NCI-H2107 (cell line): ENCODE data around the gene TRPM5.
"Not testable (repeated sequence)": the region's sequence is repeated elsewhere in the genome, so short reads cannot be mapped to it uniquely, and the experiment has no call there.

Experiments
- DNase-seq: peaks from one replicate; lab custom pipeline; 2025; lab: John Stamatoyannopoulos, UW

The TRPM5 gene, protein sequence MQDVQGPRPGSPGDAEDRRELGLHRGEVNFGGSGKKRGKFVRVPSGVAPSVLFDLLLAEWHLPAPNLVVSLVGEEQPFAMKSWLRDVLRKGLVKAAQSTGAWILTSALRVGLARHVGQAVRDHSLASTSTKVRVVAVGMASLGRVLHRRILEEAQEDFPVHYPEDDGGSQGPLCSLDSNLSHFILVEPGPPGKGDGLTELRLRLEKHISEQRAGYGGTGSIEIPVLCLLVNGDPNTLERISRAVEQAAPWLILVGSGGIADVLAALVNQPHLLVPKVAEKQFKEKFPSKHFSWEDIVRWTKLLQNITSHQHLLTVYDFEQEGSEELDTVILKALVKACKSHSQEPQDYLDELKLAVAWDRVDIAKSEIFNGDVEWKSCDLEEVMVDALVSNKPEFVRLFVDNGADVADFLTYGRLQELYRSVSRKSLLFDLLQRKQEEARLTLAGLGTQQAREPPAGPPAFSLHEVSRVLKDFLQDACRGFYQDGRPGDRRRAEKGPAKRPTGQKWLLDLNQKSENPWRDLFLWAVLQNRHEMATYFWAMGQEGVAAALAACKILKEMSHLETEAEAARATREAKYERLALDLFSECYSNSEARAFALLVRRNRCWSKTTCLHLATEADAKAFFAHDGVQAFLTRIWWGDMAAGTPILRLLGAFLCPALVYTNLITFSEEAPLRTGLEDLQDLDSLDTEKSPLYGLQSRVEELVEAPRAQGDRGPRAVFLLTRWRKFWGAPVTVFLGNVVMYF (N-terminal part only)

DNA sequence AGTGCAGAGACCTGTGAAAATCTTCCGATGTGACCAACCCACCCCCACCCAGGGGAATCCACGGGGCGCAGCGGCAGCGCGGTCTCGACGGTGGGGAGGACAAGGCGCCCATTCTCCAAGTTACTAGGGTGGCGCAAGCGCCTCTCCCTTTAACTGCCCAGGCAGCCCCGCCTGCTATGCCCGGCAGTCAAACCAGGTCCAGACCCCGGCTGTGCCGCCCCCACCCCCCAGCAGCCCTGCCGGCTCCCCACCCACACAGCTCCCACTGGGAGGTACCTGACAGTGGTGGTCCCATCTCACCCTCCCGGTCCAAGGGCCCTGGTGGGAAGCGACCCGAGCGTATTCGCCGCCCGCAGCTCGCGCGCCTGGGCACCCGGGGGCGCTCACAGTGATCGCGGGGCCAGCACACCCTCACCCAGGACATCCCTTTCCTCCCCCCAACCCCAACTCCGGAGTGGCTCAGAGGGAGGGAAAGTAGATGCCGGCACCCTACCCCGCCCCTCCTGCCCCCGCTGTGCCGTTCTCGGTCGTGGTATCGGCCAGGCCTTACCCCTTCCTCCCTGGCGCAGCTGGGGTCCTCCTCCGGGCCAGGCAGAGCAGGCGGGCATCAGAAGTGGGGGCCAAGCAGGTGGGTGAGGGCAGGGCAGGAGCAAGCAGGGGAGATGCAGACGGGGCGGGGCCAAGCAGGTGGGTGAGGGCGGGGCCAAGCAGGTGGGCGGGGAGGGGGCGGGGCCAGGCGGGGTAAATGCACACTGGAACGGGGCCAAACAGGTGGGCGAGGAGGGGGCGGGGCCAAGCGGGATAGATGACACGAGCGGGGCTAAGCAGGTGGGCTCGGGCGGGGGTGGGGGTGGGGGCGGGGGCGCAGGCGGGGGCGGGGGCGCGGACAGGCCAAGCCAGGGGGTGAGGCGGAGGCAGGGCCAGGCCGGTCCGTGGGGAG lies at the start of gene TRPM5:
TRPM5 (minus strand) TSS at position 634 of the 940 bp plus-strand sequence. CDS start 21,478 bp downstream, outside the sequence.
- no peak for DNase-seq

DNA sequence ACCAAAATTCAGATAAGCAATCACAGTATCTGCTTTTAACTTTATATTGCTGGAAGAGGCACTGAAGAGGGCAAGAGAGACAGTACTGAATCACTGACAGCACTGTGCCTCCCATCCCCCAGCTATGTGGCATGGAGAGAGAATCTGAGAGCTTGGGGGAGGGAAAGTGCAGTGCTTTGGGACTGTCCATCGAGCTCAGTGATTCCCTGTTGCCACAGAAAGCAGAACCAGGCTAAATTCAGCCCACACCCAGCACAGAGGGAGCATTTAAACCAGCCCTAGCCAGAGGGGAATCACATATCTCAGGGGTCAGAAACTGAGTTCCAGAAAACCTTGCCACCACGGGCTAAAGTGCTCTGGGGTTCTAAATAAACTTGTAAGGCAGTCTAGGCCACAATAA lies 44.8 kb upstream of the TRPM5 start:
- DNase-seq, result no peak

DNA sequence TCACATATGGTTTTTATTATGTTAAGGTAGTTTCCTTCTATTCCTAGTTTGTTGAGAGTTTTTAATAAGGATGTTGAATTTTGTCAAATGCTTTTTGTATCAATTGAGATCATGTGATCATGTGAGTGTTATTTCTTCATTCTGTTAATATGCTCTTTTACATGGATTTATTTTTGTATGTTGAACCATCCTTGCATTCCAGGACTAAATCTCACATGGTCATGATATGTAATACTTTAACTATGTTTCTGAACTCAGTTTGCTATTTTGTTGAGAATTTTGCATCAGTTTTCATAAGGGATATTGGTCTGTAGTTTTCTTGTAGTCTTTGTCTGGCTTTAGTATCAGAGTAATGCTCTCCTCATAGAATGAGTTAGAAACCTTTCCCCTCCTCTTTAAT lies 43.7 kb upstream of the TRPM5 start:
- DNase-seq, result no peak

DNA sequence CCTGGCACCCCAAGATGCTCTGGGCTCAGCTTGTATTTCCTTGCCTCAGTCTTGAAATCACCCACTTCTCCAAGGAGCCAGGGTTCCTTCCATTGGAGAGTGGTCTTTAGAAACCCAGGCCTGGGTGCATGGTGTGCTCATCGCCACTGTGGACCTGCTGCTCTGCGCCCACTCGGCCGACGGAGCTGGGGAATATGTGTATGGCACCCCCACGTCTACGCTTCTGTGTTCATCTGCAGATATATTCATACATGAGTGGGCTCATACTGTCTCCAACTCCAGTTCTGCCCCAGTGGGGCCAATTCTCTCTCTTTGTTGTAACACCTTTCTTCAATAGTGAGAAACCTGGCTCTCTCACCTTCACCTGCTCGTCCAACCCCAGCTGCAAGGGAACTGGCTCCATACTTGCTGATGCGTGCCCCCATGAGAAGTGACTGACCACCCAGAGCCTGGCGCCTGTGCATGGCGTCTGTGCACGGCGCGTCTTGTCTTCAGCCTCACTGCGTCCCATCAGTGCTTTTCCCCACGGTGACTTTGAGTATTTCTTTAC lies 40.3 kb upstream of the TRPM5 start:
- no peak for DNase-seq

DNA sequence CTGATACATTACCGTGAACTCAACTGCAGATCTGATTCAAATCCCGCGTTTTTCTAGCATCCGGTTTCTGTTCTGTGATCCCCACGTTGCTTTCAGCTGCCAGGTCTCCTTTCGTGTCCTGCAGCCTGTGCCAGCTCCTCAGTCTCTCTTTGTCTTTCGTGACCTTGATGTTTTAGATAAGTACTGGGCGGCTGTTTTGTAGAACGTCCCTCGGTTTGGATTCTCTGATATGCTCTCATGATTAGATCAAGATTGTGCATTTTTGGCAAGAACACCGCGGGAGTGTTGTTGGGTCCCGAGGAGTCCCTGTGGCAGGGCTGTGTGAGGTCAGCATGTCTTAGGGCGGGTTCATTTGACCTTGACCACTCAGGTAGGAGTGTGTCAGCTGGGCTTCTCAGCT lies 39.1 kb upstream of the TRPM5 start:
- no peak for DNase-seq

DNA sequence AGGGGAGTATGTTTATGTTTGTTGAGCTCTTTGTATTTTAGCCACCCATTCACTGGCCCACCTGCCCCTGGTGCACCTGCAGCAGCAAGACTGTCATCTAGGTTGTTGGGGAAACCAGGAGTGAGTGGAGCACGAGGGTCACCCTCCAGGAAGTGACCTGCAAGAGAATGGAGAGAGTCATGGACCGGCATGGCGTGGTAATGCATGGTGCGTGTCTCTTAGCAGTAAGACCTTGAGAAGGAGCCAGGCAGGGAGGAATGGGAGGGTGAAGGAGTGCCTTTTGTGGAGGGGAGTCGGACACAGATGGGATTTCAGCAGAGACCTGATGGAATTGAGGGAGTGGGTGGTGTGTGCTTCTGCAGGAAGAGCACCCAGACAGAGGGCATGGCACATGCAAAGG lies 38.4 kb upstream of the TRPM5 start:
- no peak for DNase-seq

DNA sequence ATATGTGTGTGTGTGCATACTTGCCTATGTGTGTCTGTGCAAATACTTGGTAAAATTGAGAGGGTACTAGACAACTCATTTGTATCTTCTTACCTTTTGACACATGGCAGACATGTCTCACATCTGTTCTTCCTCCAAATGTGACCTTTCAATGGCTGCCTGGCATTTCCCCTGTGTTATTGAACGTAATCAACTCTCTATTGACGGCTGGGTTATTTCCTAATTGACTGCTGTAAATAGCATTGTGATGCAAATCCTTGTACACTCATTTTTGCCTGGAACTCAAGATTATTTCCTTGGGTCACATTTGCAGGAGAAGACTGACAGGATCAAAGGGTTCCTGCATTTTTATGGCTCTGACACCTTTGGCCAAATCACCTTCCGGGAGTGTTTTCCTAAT lies 37.9 kb upstream of the TRPM5 start:
- no peak for DNase-seq

DNA sequence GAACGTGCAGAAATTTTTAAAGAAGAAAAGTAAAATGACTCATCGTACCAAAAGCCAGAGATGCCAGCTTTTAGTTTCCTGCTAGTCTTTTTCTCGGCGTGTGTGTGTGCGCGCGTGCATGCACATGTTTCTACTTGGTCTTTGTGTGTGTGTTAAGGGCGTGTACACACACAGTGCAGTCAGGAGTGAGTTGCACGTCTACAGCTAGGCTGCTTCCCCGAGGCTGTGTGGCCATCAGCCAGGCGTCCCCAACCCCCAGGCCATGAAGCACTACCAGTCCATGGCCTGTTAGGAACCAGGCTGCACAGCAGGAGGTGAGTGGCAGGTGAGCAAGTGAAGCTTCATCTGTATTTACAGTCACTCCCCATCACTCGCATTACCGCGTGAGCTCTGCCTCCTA lies 36.9 kb upstream of the TRPM5 start:
- DNase-seq, result no peak

DNA sequence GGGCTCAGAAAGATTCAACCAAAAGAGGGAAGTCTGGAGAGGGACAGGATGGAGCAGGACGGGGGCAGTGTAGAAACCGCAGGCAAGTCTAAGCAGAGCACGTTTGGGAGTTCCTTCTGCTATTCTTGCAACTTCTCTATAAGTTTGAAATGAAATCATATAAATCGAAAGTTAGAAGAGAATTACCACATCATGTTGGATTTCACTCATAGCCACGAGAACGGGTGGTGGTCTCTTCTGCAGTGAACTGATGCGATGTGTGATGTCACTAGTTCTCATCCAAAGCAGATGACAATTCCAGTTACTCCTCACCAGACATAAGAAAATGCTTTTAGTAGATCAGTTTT lies 36.5 kb upstream of the TRPM5 start:
- DNase-seq, result no peak

DNA sequence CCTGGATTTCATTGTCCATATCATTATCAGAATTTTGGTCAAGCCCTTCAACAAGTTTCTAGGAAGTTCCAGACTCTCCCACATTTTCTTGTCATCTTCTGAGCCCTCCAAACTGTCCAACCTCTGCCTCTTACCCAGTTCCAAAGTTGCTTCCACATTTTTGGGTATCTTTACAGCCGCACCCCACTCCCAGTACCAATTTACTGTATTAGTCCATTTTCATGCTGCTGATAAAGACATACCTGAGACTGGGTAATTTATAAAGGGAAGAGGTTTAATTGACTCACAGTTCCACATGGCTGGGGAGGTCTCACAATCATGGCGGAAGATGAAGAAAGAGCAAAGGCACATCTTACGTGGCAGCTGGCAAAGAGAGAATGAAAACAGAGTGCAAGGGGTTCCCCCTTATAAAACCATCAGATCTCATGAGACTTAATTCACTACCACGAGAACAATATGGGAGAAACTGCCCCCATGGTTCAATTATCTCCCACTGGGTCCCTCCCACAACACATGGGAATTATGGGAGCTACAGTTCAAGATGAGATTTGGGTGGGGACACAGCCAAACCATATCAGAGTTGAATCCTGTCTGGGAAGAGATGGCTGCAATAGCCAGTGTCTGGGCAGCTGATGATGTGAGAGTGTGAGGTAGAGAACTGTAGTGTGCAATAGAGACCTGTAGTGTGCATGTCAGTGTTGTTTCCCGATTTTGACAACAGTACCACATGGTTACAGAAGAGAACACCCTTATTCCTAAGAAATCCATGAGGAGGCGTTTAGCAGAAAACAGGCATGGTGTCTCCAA lies 36.0 kb upstream of the TRPM5 start:
- not testable (repeated sequence) for DNase-seq

DNA sequence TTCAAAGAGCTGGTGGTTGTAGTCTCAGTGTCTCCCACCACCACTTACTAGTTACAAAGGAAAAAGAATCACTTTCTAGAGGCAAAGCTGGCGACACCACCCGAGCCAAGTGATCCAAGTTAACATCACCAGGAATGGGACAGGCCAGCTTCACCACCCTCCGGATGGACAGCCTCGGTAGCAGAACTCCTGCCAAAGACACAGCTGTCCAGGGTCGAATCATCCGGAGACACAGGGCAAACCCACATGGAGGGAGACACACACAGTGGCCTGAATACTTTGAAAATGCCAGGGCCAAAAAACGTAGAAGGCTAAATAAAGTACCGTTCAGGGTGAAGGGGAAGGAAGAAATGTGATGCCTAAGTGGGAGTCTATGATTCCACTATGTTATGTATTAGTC lies 33.6 kb upstream of the TRPM5 start:
- DNase-seq, result no peak

DNA sequence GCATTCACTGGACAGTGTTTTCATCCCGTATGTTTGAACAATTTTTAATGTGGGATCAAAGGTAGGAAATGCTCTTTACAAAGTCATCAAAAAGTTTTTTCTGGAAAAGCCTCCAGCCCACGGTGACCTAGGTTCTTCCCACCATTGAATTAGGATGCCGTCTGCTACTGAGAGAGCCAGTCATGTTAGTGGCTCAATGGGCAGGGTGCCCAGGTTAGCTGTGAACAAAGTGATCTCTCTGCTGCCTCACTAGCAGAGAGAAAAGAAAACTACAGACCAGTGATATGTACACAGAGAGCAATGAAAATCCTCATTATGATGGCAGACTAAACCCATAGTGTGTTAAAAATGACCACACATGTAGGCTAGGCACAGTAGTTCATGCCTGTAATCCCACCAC lies 32.9 kb upstream of the TRPM5 start:
- no peak for DNase-seq

DNA sequence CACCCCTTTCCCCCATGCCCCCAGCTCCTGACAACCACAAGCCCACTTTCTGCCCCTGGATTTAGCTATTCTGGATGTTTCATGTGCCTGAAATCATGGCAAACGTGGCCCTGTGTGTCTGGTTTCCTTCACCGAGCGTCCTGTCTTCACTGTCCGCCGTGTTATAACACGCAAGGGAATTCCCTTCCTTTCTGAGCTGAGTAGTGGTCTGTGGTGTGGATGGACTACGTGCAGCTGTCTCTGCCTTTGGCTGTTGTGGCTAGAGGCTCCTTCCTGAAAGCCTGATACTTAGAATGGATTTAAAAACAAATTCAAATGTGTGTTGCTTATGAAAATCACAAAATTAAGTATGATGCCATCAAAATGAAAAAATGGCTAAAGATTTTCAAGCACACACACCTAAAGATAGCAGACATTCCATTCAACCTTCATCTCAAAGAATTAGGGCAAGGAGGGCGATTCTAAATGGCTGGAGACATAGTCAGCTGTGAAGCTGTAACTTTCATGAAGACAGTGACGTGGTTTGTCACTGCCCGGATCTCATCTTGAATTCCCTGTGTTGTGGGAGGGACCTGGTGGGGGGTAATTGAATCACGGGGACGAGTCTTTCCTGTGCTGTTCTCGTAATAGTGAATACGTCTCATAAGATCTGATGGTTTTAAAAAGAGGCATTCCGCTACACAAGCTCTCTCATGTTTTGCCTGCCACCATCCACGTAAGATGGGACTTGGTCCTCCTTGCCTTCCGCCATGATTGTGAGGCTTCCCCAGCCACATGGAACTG lies 31.0 kb upstream of the TRPM5 start:
- no peak for DNase-seq

DNA sequence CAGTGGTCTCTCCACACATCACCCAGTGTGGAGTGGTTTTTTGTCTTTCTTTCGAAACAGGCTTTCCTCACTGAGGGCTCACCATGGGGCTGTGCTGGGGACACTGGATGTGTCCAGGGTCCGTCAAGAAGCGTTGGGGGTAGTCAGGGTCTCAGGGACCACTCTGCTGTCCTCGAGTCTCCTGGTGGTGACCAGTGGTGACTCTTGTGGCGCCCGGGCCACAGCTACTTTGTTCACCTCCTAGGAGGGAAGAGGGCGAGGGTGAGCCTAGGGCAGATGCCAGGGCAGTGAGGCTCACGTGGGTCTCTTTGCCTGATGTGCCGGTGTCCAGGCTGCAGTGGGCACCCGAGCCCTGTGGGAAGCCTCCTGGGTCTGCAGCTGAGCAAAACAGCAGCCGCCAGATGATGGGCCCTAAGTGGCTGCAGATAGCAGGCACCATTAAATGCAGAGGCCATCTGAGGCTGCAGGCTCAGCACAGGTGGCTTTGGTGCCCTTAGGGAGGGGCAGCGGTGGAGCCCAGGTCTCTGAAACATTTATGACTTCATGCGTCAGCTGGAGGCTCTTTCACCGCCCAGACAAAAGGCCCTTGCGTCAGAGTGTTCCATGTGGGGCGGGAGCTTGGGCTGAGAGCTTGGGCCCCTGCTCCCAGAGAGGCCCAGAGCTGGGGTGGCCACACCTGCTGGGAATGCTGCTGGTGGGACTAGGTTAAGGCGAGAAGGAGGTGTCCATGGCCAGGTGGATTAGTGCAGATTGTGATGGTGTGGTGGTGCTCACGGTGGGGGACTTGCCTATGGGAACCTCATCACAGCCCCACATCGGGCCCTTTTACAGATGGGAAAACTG lies 30.0 kb upstream of the TRPM5 start:
- no peak for DNase-seq

DNA sequence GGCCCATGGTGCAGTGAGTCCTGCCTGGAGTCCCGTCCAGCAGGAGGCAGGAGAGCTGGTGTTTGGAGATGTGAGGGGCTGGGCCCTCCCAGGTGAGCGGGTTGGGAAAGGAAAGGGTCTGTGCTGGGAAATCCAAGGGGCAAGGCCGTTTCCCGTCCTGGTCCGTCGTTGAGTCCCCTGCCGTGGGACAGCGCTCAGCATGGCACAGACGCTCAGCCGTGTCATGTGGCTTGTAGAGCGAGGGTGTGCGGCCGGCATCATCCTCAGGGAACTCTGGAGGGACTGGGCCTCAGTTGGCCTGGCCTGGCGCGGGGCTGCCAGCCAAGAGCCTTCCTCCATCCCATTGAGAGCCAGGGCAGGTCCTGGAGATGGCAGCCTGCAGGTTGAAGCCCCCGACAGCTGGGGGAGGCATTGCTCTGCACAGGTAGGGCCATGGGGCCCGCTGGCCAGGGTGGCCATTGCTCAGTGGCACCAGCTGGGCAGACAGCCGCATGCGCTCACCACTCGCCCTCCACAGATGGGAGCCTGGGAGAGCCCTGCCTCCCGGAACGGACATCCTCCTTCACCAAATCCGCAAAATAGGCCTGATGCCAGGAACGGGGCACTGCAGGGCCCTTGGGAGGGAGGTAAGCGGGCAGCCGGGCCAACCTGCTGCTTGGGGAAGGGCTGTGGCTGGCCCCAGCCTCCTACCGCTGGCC lies 29.2 kb upstream of the TRPM5 start:
- DNase-seq, result no peak

DNA sequence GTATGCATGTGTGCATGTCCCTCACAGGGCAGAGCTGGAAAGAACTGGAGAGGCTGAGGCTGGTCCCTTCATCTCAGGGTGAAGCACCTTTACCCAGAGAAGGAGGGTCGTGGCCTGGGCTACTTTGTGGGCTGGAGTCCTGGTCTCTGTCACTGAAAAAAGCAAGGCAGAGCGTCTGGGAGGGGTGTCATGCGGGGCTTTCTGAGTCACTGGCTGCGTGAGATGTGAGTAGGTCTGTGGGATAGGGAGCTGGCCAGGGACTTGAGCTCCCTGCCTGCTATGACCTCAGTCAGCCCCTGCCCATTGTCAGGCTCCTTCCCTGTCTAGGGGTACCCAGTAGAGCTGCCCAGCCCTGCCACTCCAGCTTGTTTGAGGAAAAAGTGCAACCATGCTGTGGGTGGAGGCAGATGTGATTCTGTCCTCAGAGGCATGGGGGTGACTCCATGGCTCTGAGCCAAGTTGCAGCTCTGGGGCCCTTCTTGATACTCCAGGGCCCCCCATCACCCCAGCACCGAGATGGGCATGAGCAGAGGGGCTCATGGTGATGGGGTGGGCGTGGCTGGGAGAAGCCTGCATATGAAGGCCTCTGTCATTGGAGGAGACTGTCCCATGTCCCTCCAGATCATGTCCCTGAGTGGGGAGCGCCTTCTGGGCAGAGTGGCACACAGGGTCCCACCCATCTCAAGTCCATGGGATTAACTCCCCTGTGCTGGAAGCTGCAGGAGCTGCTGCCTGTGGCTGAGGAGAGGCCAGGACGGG lies 28.3 kb upstream of the TRPM5 start:
- DNase-seq, result no peak

DNA sequence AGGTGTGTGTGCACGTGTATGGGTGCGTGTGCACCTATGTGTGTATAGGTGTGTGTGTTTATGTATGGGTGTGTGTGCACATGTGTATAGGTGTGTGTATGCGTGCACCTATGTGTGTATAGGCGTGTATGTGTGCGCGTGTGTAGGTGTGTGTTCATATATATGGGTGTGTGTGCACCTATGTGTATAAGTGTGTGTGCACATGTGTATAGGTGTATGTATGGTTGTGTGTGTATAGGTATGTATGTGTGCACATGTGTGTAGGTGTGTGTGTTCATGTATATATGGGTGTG lies 27.4 kb upstream of the TRPM5 start:
- no peak for DNase-seq

DNA sequence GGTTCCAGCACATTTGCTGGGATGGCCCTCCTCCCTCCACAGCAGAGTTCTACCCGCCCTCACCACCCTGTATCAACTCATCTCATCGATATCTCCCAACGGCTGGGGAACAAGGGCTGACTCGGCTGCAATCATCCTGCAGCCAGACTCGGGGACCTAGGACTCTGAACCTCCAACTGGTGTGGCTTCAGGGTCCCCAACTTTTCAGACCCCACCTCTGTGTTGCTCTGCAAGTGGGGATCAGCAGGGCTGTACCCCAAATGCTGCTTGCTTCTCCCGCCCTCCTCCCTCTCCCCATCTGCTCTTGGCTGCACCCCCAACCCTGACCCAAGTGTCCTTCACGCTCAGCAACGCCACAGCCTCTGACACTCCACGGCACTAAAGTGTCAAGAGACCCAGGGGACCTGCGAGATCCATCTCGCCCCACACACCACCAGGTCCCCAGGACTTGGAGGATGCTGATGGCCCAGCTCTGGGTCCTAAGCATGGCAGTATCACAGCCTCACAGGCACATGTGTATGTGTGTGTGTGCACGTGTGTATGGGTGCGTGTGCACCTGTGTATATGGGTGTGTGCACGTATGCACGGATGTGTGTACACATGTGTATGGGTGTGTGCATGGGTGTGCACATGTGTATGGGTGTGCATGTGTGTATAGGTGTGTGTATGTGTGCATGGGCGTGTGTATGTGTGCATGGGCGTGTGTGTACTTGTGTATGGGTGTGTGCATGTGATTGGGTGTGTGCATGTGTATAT lies 26.9 kb upstream of the TRPM5 start:
- no peak for DNase-seq
